ENCODE results near the gene SLC6A18. TPM values are rescaled to one million over a fixed set of nuclear protein-coding genes. Genes with fewer than 3 reads are reported as not detected.

Gene SLC6A18
- total and polyA plus RNA-seq, 2 of the 13 experiments (the other 11 are each of a cell fraction or from before 2014, with no cell fraction given), result not detected

- TF ChIP-seq, protein P1, sequence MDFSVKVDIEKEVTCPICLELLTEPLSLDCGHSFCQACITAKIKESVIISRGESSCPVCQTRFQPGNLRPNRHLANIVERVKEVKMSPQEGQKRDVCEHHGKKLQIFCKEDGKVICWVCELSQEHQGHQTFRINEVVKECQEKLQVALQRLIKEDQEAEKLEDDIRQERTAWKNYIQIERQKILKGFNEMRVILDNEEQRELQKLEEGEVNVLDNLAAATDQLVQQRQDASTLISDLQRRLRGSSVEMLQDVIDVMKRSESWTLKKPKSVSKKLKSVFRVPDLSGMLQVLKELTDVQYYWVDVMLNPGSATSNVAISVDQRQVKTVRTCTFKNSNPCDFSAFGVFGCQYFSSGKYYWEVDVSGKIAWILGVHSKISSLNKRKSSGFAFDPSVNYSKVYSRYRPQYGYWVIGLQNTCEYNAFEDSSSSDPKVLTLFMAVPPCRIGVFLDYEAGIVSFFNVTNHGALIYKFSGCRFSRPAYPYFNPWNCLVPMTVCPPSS (IDR thresholded peaks at IDR 0.05), result no peak
- TF ChIP-seq GFI1 (CRISPR knock-in tag; IDR thresholded peaks at IDR 0.05; ENCODE audit: borderline replicate concordance) (no peak), ONECUT2 (CRISPR knock-in tag; IDR thresholded peaks at IDR 0.05) (0 out of 2 replicates have a peak, but pooled peaks have one; percentile 43), ZNF768 (CRISPR knock-in tag; IDR thresholded peaks at IDR 0.05) (no peak), ZNF460 (CRISPR knock-in tag; IDR thresholded peaks at IDR 0.05; ENCODE audit: borderline replicate concordance) (no peak), PRDM15 (CRISPR knock-in tag; IDR thresholded peaks at IDR 0.05) (0 out of 2 replicates have a peak, but pooled peaks have one; percentile 45), LCORL (IDR thresholded peaks at IDR 0.05) (no peak), LCORL (CRISPR knock-in tag; IDR thresholded peaks at IDR 0.05) (no peak), MIER2 (CRISPR knock-in tag; IDR thresholded peaks at IDR 0.05) (peak; percentile 99), ZNF660 (CRISPR knock-in tag; IDR thresholded peaks at IDR 0.05; ENCODE audit: borderline replicate concordance, low read depth) (no peak), ZNF724P (CRISPR knock-in tag; IDR thresholded peaks at IDR 0.05; ENCODE audit: borderline replicate concordance) (peak; percentile 62; the same call in 1 of the 2 replicates), PPARG (CRISPR knock-in tag; conservative IDR thresholded peaks at IDR 0.05) (peak; percentile 38; the same call in 1 of the 2 replicates), PAWR (CRISPR knock-in tag; IDR thresholded peaks at IDR 0.05; ENCODE audit: borderline replicate concordance) (no peak), ZNF318 (CRISPR knock-in tag; IDR thresholded peaks at IDR 0.05) (0 out of 2 replicates have a peak, but pooled peaks have one; percentile 83), ZNF547 (CRISPR knock-in tag; IDR thresholded peaks at IDR 0.05) (peak; percentile 43; the same call in 1 of the 2 replicates)
- TF ChIP-seq, protein P2, sequence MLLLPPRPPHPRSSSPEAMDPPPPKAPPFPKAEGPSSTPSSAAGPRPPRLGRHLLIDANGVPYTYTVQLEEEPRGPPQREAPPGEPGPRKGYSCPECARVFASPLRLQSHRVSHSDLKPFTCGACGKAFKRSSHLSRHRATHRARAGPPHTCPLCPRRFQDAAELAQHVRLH (CRISPR knock-in tag; IDR thresholded peaks at IDR 0.05; ENCODE audit: borderline replicate concordance, low read depth), result peak; percentile 72
Measured at GRCh38 chr5:1246711-1247431, 21.7 kb downstream of the SLC6A18 start (continued).

Data from HepG2 (cell line).